COR-L47 (cell line): Measurements from ENCODE around the gene SH3D19.
"Not testable (repeated sequence)": the region's sequence is repeated elsewhere in the genome, so short reads cannot be mapped to it uniquely, and the experiment has no call there.

Source experiments
- DNase-seq: peaks from one replicate; lab custom pipeline; 2025; lab: John Stamatoyannopoulos, UW

Gene SH3D19

DNA sequence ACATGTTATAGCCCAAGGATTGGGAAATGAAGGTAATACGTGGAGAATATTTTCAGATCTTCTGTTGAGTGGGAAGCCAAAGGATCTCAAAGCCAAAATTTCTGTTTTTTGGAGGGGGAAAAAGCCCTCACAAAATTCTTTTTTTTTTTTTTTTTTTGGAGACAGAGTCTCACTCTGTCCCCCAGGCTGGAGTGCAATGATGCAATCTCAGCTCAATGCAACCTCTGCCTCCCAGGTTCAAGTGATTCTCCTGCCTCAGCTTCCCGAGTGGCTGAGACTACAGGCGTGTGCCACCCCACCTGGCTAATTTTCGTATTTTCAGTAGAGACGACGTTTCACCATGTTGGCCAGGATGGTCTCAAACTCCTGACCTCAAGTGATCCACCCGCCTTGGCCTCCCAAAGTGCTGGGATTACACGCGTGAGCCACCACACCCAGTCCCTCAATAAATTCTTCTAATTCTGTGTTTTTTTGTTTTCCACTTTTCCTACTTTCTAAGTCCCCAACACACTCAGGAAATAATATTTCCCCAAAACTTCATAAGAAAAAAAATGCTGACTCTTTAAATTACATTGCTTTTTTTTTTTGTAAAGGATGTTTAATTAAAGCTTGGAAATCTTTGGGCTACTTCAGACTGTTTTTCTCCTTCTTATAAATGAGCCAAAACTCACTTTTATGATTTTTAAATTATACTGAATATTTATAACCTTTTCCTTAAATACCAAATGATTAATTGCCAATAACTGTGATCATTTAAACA is 174.4 kb downstream of the SH3D19 start:
- DNase-seq, result no peak

DNA sequence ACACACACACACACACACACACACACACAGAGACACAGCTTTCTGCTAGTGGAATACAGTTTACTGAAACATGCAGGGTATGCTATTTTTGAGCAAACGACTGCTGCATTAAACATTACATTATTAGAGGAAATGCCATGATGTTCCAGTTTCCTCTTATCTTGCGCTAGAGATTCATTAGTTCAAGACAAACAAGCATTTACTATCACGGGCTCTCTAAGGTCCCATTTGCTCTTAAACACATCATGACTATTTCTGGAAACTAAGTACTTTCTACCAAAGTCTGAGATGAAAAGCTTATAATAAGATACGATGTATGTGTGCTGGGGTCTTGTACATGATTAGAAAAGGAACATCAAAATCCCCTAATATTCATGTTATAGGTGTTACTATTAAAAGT is 177.1 kb downstream of the SH3D19 start:
- DNase-seq, result no peak

DNA sequence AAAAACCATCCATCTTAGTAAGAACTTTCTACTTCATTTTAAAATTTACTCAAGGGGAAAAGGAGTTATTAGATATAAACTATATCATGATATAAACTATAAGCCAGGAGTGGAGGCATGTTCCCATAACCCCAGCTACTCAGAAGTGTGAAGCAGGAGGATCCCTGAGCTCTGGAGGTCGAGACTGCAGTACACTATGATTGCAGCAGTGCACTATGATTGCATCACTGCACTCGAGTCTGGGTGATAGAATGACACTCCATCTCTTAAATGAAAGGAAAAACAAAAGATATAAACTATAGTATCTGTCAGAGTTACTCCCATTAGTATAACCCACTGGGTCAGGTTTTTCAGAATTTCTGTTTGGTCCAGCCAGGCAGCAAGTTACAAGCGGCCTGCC is 178.4 kb downstream of the SH3D19 start:
- DNase-seq, result no peak

DNA sequence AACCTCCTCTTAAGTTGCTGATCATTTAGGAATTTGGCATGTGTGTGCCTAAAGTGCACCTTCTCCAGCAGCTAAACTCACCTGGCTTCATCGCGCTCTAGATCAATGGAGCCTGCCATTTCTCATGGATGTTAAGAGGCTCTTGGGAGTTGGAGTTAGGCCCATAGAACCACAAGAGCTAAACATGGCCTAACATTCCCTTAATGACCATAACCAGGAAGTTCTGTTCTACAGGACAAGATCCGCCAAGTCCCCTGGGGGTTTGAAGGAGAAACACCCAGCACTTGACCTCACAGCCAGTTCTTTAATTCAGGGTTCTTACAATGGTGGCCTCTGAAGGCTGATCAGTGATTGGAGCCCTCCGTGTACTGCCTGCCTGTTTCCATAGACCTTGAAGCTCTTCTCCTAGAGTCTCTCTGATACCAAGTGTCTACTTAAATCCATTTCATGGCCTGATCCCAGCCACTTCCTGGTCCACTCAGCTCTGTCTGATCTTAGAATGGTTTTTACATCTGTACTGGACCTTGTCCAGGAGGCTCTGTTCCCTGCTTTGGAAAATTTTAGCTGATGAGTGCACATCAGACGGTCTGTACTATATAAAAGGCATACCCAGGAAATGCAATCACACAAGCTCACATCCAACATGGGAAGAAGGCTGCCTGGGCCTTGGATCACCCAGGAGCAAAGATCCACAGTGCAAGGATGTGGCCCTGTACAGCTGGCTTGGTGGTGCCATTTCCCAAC is 180.9 kb downstream of the SH3D19 start:
- DNase-seq, result no peak

DNA sequence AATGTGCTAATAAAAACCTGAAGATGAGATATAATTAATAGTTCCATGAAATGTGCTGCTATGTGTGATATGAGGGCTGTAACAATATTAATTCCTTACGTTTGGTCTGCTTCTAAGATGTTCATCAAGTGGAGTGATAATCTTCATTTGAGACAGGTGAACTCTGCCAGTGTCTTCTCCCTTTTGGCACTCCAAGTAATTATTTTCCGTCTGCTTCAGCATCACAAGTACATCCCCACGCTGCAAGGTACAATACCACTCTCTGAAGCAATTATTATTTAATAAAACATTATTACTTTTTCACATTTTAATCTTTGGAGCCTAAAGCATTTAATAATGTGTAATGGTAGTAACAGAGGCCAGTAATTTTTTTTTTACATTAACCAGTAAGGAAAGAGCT is 181.6 kb downstream of the SH3D19 start:
- no peak for DNase-seq

DNA sequence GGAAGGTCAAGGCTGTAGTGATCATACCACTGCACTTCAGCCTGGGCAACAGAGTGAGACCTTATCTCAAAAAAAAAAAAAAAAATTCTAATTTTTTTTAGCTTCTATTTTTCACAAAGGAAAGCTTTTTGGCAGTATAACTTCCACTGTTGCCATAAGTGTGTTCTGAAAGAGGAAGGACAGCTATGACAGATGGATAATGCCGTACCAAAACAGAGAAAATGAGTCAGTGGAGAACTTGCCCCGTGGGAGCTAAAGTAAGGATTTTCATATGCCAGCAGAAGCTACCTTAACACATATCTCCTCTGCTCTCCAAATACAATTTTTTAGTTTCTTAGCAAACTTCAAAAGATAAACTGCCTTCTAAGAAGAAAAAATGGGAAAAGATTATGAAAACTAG is 182.2 kb downstream of the SH3D19 start:
- no peak for DNase-seq

DNA sequence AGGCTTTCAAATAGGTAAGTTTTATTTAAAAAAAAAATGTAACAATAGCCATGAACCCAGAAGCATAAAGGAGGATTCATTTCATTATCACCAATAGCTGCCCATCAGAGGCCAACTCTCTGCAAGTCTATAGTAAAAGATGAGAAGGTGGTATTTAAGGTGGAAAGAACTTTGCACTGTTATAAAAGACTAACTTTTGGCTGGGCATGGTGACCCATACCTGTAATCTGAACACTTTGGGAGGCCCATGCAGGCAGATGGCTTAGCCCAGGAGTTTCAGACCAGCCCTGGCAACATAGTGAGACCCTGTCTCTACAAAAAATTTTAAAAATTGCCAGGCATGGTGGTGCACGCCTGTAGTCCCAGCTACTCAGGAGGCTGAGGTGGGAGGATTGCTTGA is 182.6 kb downstream of the SH3D19 start:
- DNase-seq, result no peak

DNA sequence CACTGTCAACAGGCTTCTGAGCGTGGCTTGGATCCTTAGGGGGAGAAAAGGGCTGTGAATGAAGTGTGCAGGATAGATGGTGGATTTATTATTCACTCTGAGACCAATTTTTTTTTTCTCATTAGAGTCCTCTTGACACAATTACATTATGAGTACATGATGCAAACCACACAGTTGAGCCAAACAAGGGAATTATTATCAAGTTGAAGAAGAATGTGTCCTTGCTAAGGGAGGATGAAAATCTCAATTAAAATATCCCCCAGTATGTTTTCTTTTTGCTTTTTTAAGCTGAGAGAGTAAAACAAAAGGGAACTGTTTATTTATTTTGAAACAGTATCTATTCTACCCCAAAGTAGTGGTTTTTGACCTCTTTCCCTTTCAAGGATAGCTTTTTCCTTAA is 185.6 kb downstream of the SH3D19 start:
- no peak for DNase-seq

DNA sequence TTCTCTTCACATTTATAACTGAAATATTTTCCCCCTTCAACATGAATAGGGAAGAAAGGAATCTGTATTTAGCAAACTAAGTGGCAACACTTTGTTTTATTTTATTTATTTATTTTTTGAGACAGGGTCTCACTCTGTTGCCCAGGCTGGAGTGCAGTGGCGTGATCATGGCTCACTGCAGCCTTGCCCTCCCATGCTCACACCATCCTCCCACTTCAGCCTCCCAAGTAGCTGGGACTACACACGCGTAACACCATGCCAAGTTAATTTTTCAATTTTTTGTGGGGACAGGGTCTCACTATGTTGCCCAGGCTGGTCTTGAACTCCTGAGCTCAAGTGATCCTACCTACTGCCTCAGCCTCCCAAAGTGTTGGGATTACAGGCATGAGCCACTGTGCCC is 189.4 kb downstream of the SH3D19 start:
- not testable (repeated sequence) for DNase-seq

DNA sequence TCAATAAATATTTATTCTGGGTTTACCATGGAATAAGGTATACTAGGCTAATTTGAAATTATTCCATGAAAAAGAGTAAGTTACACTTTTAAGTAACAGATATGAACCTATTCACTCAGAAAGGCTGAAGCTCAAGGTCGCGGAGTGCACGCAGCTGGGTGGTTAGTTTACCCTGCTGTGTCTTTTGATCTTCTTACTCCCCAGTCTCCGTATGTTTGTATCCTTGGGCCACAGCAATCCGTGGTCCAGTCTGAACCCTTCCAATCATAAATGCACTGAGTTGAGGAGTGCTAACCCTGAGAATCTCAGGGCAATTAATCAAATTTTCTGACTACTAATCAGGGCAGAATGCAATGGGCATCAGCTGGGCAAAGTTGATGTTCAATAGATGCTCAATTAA is 192.1 kb downstream of the SH3D19 start:
- DNase-seq, result no peak

DNA sequence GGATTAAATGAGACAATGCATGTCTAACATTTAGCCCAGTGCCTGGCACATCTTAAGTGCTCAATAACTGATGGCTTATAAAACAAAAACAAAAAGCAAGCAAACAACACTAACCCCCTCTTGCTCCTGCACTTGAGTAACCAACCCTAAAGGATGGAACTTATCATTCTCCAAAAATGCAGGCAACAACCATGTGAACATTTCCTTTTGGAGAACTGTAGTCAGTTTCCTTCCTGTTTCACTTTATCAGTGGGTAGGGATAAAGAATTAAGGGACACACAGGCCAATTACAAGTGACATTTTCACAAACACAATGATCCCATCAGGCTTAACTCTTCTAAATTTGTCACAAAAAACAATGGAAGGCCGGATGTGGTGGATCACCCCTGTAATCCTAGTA is 195.6 kb downstream of the SH3D19 start:
- DNase-seq, result no peak

DNA sequence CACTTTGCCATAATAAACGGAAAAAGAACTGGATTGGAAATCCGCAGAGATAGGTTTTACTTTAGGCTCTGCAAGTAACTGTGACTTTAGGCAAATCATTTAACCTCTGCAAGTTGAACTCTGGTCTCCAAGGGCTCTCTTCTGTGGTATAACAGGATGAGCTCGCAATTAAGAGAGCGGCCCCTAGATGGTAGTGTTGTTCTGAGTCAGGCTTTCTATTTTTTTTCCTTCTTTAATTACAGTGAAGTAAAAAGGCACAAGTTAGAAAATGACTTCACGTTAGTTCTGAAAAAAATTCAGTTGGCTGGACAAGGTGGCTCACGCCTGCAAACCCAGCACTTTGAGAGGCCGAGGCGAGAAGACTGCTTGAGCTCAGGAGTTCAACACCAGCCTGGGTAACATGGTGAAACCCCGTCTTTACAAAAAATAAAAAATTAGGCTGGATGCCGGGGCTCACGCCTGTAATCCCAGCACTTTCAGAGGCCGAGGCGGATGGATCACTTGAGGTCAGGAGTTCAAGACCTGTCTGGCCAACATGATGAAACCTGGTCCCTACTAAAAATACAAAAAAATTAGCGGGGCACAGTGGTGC is 207.9 kb downstream of the SH3D19 start:
- DNase-seq, result peak; percentile 65

DNA sequence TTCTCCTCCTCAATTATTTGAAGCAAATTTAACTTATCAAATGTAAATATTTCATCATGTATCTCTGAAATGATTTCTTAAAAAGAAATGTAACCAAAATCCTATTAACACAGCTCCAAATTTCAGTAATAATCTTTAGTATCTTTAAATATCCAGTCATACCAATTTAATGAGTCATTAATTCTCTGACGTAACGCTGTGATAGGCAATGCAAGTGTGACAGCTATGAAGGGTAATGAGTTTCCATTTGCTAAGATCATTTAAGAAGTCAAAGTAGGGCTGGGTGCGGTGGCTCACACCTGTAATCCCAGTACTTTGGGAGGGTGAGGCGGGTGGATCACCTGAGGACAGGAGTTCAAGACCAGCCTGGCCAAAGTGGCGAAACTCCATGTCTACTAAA is 210.4 kb downstream of the SH3D19 start:
- DNase-seq, result no peak

DNA sequence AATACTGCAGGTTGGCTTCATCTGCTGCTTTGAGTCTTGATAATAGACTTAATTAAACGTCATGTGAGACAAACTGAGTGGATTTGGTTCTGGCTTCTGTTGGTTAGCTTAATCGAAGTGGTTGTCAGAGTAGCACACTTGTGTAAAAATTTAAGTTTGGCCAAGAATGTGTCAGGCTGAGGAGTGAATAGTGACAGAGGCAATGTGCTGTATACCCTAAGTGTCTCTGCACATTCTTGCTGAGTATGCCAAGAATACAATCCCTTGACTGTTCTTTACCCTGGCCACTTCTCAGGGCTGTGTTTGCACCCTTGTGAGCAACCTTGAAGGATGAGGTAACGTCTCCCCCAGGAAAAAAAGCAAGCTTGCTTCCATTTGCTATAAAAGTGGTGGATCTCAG is 211.1 kb downstream of the SH3D19 start:
- no peak for DNase-seq

DNA sequence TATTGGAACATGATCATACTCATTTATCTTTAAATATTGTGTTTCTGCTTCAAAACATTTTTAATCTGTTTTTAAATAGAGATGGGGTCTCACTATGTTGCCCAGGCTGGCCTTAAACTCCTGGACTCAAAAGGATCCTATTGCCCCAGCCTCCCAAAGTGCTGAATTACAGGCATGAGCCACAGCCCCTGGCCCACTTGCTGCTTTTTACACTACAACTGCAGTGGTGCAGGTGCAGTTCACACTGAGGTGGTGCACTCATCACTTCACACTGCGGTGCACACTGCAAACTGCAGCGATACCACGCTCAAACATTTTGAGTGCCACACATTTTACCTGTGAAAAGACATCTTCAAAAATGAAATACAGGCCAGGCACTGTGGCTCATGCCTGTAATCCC is 215.2 kb downstream of the SH3D19 start:
- DNase-seq, result no peak

DNA sequence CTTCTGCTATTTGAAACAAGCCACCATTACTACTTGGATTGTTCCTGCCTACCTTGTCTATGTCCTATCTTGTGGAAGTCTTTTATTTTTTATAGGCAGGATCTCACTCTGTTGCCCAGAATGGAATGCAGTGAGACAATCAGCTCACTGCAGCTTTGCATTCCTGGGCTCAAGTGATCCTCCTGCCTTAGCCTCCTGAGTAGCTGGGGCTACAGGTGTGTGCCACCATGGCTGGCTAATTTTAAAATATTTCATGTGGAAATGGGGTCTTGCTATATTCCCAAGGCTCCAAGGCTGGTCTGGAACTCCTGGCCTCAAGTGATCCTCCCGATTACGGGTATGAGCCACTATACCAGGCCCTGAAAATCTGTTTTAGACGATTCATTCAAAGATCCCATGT is 218.3 kb downstream of the SH3D19 start:
- no peak for DNase-seq

DNA sequence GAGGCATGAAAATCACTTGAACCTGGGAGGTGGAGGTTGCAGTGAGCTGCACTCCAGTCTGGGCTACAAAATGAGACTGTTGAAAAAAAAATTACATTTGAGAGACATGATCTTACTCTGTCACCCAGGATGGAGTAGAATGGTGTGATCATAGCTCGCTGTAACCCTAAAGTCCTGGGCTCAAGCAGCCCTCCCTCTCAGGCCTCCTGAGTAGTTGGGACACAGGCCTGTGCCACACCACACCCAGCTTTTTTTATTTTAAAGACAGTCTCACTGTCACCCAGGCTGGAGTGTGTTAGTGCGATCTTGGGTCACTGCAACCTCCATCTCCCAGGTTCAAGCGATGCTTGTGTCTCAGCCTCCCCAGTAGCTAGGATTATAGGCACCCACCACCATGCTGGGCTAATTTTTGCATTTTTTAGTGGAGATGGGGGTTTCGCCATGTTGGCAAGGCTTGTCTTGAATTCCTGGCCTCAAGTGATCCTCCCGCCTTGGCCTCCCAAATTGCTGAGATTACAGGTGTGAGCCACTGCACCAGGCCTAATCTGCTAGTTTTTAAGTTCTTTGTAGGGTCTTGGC is 219.9 kb downstream of the SH3D19 start:
- DNase-seq, result no peak

DNA sequence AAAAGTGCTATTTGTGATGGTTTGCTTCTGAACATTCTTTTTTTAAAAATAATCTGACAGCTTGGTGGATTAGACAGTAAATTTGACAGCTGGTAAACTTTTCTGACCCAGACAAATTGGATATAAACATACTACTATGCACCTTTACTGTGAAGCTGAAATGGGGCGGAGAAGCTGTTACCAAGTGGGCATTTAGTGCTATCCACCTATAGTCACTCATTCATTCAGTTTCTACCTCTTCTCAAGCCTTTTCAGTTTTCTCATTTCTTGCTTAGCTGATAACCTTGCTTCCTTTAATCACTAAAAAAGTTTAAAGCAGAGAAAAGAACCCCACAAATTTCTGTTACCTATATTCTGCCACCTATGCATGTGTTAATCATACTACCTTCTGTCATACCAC is 220.8 kb downstream of the SH3D19 start:
- DNase-seq, result no peak

DNA sequence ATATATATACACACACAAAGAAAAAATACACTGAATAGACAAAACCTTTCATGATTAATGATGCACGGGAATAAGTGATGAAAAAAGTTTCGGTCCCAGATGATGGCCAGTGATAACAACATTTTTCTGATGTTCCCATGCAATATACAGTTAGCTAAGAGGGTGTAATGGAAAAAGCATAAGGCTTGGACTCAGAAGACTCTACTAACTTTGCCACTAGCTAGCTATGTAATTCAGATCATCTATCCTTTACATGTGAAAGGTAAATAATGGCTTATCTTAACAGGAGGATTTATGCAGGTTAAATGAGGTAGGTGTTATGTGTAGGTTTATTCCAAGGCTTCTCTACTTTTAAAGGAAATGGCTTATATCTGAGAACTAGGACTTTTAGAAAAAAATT is 221.6 kb downstream of the SH3D19 start:
- no peak for DNase-seq

DNA sequence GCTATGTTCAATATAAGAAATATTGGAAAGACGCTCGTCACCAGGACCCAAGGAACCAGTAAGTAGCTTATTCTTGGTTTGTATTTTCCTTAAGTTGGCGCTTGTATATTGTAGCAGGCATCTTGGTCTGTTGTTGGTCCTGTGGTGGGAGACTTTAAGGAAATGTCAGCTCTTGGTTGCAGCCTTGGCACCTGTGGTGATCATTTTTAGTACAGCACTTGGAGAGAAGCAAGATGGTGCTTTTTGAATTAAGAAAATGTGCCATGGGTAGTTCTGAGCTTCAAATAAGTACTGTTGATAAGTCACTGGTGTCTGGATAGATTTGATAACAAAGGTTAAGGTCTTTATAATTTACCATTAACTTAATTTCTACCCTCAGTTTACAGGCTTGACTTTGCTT is 224.9 kb downstream of the SH3D19 start:
- DNase-seq, result no peak

DNA sequence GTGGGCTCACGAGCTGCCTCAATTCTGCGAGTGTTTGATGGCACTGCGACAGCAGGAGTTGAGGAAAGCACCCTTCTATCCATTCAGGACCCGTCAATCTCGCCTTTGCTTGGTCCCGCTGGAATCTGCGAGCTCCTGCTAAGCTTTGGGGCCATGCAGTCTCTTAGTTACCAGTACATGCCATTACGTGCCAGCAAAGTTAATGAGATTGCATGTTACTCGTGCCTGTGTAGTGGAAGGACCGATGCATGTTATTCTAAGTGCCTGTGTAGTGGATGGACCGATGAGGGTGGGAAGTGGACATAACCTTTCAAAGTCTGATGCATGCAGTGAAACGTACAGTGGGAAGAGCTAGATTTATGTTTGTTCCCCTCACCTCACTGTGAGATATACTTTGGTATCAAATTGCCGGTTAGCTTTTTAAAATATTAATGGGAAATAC is 225.4 kb downstream of the SH3D19 start:
- no peak for DNase-seq

DNA sequence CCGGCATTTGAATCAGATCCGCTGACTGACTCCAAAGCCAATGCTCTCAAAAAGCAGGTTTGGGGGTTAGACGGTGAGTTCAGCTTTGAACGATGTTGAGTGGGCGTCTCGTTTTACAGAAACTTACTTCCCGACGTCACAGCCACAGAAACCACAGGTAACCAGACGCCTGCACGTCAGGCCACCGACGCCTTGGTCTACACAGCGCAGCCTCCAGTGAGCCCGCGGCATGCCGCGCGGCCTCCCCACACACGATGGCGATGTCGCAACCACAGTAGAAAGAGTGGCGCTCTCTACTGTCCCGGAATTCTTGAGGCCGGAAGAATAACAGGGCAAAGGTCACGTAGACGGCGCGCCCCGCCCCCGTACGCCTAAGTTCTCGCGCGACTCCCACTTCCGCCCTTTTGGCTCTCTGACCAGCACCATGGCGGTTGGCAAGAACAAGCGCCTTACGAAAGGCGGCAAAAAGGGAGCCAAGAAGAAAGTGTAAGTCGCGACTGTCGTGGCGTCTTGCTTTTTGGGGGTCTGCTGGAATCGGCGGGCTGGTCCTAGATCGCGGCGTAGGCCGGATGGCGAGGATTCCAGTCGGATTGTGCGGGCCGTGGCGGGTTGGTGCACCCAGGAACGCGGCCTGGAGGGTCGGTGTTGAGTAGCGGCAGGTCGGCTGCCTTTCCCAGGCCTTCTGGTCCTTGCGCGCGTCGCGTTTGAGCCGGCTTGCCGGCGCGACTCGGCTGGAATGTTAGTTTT is 226.0 kb downstream of the SH3D19 start, which contains the start of gene RPS3A:
RPS3A (plus strand) TSS at position 400 of the 747 bp plus-strand sequence; CDS start at position 425, 25 bp downstream.
- DNase-seq, result peak; percentile 97
